Suprapubic skin (tissue), 4 donors: ENCODE data around the gene ALDOC. TPM values are rescaled to one million over a fixed set of nuclear protein-coding genes. Genes with fewer than 3 reads are reported as not detected.
A peak's percentile ranks its signal among the peaks of the same experiment; 100 is the strongest.

Experiments
- DNase-seq, 2 donors: peaks; one replicate each; pipeline ENCODE4 v3.0.0-alpha.2; 2019; ENCODE audit warnings: low spot score in 2 of 2
- H3K27ac ChIP-seq: fragments of 200-600 bp; sonication (generic); one replicate; pipeline ENCODE4 v1.5.1; 2019
- H3K27me3 ChIP-seq: fragments of 200-600 bp; sonication (generic); one replicate; pipeline ENCODE4 v1.5.1; 2019
- H3K36me3 ChIP-seq: fragments of 200-600 bp; sonication (generic); one replicate; pipeline ENCODE4 v1.5.1; 2019
- H3K4me1 ChIP-seq: fragments of 200-600 bp; sonication (generic); one replicate; pipeline ENCODE4 v1.5.1; 2019
- H3K4me3 ChIP-seq: fragments of 200-600 bp; sonication (generic); one replicate; pipeline ENCODE4 v1.5.1; 2019; ENCODE audit warnings: mild to moderate bottlenecking
- H3K9me3 ChIP-seq: fragments of 200-600 bp; sonication (generic); one replicate; pipeline ENCODE4 v1.5.1; 2019
- EP300 ChIP-seq: sonication (generic); formaldehyde crosslinking; IDR thresholded peaks from one replicate; pipeline ENCODE4 v1.6.1; 2017; ENCODE audit warnings: antibody characterized with exemption
- POLR2A ChIP-seq, 2 donors: fragments of 450-650 bp; IDR thresholded peaks; one replicate each; pipeline ENCODE4 v1.6.1; 2017; ENCODE audit warnings: antibody characterized with exemption in 2 of 2, mild to moderate bottlenecking in 2 of 2, moderate library complexity in 2 of 2
- POLR2AphosphoS5 ChIP-seq, 3 donors: sonication (generic); formaldehyde crosslinking; IDR thresholded peaks; one replicate each; pipeline ENCODE4 v1.6.1; 2017; ENCODE audit warnings: antibody characterized with exemption in 3 of 3
- WGBS: methylation state at CpG from one replicate; pipeline ENCODE4 v1.1.5; 2018; 5-methylcytosine and 5-hydroxymethylcytosine counted together
- total RNA-seq, 4 donors: library from RNA; depleted of rRNA; stranded (reverse); fragments of >200 nt; gene quantifications; one replicate each; pipeline ENCODE4 v1.1.0, GENCODE V29; 2016
- TF ChIP-seq, protein P1 (sequence below), 2 donors: fragments of 200-600 bp in 1 of 2; fragments of 450-650 bp in 1 of 2; sonication (generic) in 1 of 2; IDR thresholded peaks; one replicate each; pipeline ENCODE4 v1.5.1; 2016 to 2019; ENCODE audit warnings: antibody characterized with exemption in 2 of 2, mild to moderate bottlenecking in 1 of 2, moderate library complexity in 1 of 2

Gene ALDOC
- total RNA-seq, 4 donors from 2014 or later = 33.0 to 103 (median 62.6) TPM

GRCh38 chr17:28563475-28563874 lies 13.2 kb downstream of the ALDOC start:
- Histone ChIP-seq H3K27me3 (no peaks in the 10 kb centered on the region), H3K9me3 (no peaks in the 10 kb centered on the region), H3K4me1 (no peaks in the 10 kb centered on the region), H3K4me3 (no peak overlapping the region), H3K36me3 (peaks cover 54% of the 10 kb centered on the region), H3K27ac (no peak overlapping the region)
- no peak for DNase-seq
- 93% methylated on average over 3 of the region's 3 CpGs for WGBS
- TF ChIP-seq, protein P1, sequence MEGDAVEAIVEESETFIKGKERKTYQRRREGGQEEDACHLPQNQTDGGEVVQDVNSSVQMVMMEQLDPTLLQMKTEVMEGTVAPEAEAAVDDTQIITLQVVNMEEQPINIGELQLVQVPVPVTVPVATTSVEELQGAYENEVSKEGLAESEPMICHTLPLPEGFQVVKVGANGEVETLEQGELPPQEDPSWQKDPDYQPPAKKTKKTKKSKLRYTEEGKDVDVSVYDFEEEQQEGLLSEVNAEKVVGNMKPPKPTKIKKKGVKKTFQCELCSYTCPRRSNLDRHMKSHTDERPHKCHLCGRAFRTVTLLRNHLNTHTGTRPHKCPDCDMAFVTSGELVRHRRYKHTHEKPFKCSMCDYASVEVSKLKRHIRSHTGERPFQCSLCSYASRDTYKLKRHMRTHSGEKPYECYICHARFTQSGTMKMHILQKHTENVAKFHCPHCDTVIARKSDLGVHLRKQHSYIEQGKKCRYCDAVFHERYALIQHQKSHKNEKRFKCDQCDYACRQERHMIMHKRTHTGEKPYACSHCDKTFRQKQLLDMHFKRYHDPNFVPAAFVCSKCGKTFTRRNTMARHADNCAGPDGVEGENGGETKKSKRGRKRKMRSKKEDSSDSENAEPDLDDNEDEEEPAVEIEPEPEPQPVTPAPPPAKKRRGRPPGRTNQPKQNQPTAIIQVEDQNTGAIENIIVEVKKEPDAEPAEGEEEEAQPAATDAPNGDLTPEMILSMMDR (IDR thresholded peaks at IDR 0.05) = no peak
- TF ChIP-seq POLR2AphosphoS5 (IDR thresholded peaks at IDR 0.05) (no peak), EP300 (no peak), POLR2A (IDR thresholded peaks at IDR 0.05) (no peak)

- no peak for DNase-seq
- peaks cover 60% of the 10 kb centered on the region for H3K36me3 ChIP-seq
- TF ChIP-seq EP300 (no peak), POLR2A (IDR thresholded peaks at IDR 0.05) (no peak), POLR2AphosphoS5 (IDR thresholded peaks at IDR 0.05) (no peak)
- TF ChIP-seq, protein P1 (IDR thresholded peaks at IDR 0.05) = no peak
Observed at GRCh38 chr17:28555022-28555421, 21.7 kb downstream of the ALDOC start.

GRCh38 chr17:28554565-28554964 lies 22.1 kb downstream of the ALDOC start:
- Histone ChIP-seq H3K27ac (no peak overlapping the region), H3K9me3 (no peaks in the 10 kb centered on the region), H3K4me3 (no peak overlapping the region), H3K4me1 (peaks cover 25% of the 10 kb centered on the region), H3K36me3 (peaks cover 55% of the 10 kb centered on the region), H3K27me3 (no peaks in the 10 kb centered on the region)
- DNase-seq = no peak
- WGBS = 90% methylated on average over 6 of the region's 6 CpGs
- no peak for TF ChIP-seq POLR2AphosphoS5 (IDR thresholded peaks at IDR 0.05)

More at GRCh38 chr17:28555022-28555421, 21.7 kb downstream of the ALDOC start:
- Histone ChIP-seq H3K27ac (no peak overlapping the region), H3K4me3 (no peak overlapping the region), H3K9me3 (no peaks in the 10 kb centered on the region), H3K4me1 (peaks cover 23% of the 10 kb centered on the region), H3K27me3 (no peaks in the 10 kb centered on the region)
- 100% methylated on average over 3 of the region's 3 CpGs for WGBS

GRCh38 chr17:28553000-28553505 lies 23.6 kb downstream of the ALDOC start:
- WGBS = 93% methylated on average over 5 of the region's 5 CpGs
- no peaks in the 10 kb centered on the region for H3K9me3 ChIP-seq
- H3K27ac ChIP-seq = no peak overlapping the region
- peaks cover 27% of the 10 kb centered on the region for H3K4me1 ChIP-seq
- H3K27me3 ChIP-seq = no peaks in the 10 kb centered on the region
- peaks cover 45% of the 10 kb centered on the region for H3K36me3 ChIP-seq
- TF ChIP-seq, protein P1 (IDR thresholded peaks at IDR 0.05) = no peak
- no peak for TF ChIP-seq POLR2A (IDR thresholded peaks at IDR 0.05)
- TF ChIP-seq POLR2AphosphoS5 (IDR thresholded peaks at IDR 0.05) = no peak
- no peak for TF ChIP-seq EP300
- no peak for DNase-seq
- H3K4me3 ChIP-seq = peak overlapping the region; percentile 75

GRCh38 chr17:28552176-28552999 lies 24.3 kb downstream of the ALDOC start, which contains the start of gene UNC119:
TSS of gene UNC119 (minus strand) at chr17:28552624. CDS start at chr17:28552557, 67 bp downstream.
- TF ChIP-seq EP300 = no peak
- TF ChIP-seq POLR2AphosphoS5 (IDR thresholded peaks at IDR 0.05) = no peak
- peak in 1 of 2 donors; percentile 17 for TF ChIP-seq POLR2A (IDR thresholded peaks at IDR 0.05)
- TF ChIP-seq, protein P1 (IDR thresholded peaks at IDR 0.05) = no peak
- Histone ChIP-seq H3K4me3 (peak within 1 kb of the TSS; percentile 75), H3K9me3 (no peaks in the 10 kb centered on the region), H3K27me3 (no peaks in the 10 kb centered on the region), H3K36me3 (peaks cover 41% of the 10 kb centered on the region), H3K27ac (peak within 1 kb of the TSS; percentile 49), H3K4me1 (peaks cover 27% of the 10 kb centered on the region)
- peak in 1 of 2 donors; percentile 69 for DNase-seq
- WGBS = 3% methylated on average over 37 of the region's 67 CpGs
